AG09319 (cell line): ENCODE data around the gene APEH.

Experiments used
- DNase-seq: peaks from one replicate; pipeline ENCODE4 v3.0.0-alpha.2; 2010; ENCODE audit warnings: low read depth; ENCODE audit errors: extremely low read depth
- CTCF ChIP-seq: IDR thresholded peaks from 2 replicates; pipeline ENCODE4 v1.5.1; 2011; ENCODE audit warnings: low read depth, mild to moderate bottlenecking, inconsistent platforms, low read length, moderate library complexity

APEH gene

GRCh38 chr3:49718858-49719213, 44.7 kb downstream of the APEH start:
- TF ChIP-seq CTCF: no peak
- DNase-seq: no peak

DNA sequence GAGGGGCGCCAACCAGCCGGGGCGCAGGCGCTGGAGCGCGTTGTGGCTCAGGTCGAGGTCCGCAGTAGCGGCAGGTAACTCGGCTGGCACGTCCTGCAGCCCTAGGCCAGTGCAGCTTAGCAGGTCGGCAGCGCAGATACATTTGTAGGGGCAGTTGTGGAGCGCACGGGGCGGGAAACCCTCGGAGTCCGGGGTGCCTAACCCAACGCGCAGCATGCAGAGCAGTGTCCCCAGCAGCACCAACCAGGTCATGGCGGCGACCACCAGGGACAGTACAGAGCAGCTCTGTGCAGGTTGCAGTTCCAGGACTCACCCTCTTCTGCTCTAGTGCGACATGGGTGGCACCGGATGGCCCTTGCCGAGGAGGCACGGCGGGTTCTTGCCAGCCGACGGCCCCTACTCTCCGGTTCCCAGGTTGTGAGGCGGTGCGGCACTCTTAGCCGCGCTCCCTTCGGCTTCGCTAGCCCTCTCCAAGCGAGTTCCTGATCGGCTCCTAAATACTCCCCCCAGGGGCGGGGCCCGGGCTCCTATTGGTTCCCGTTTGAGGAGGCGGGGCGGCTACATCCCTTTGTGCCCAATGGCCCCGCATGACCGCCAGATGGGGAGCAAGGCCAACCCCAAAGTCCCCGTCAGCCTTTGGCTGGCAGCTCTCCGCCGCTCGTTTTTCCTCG, 45.2 kb downstream of the APEH start, which contains the start of gene AMIGO3:
Gene AMIGO3 (minus strand): TSS at position 471 of the 671 bp plus-strand sequence. CDS start 219 bp downstream, at position 252.
- peak; percentile 47 for TF ChIP-seq CTCF
- DNase-seq: peak; percentile 71

DNA sequence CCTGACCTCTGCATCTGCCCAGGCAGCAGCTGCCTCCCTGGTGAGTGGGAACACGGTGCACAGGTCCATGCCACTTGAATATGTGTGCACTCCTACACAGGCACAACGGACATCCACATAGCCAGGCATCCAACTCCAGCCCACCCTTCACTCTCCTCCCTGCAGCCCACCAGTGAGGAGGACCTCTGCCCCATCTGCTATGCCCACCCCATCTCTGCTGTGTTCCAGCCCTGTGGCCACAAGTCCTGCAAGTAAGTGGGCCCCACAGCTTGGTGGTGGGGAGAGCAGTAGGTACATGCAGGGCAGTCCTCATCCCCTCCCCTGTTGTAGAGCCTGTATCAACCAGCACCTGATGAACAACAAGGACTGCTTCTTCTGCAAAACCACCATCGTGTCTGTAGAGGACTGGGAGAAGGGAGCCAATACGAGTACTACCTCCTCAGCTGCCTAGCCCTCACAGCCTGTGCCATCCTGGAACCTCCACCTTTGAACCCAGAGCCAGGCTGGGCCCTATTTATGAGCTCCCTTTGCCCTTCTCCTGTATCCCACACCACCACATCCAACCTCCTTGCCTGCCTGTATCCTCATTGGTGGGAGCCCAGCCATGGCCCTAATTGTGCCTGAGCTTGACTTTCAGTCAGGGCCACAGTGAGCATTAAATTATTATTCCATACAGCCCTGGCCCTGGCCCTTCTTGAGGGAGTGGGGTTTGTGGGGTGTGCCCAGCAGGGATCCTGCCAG, 46.9 kb downstream of the APEH start:
- no peak for TF ChIP-seq CTCF
- DNase-seq: no peak

DNA sequence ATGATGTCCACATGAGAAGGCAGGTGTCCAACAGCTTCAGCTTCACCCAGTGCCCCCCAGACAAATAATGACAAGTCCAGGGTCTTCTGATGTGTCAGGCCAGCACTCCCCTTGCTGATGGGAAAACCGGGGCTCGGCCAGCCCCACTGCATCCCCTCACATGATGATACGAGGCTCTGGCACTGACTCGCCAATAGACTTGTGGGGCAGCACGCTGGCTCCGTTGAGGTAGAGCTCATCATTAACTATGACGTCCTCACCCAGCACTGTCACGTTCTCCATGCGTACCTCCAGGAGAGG, 47.4 kb downstream of the APEH start:
- TF ChIP-seq CTCF: no peak
- DNase-seq: no peak

- TF ChIP-seq CTCF: no peak
- DNase-seq: no peak
Measured at GRCh38 chr3:49721896-49722781, 48.0 kb downstream of the APEH start.

DNA sequence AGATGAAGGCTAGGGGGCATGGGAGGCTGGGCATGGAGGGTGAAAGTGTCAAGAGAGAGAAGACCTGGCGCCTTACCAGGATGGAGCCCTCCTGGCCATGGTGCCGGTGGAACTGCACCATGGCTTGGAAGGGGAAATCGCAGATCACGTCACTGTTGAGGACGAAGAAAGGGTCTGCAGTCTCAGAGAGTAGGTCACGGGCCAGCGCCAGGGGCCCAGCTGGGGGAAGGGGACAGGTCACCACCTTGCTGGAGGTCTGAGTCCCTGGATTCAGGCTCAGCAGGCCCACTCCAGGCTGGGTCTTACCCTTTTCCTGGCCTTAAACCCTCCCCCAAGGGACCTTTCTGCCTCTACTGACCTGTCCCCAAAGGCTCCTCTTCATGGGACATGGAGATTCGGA, 48.7 kb downstream of the APEH start:
- no peak for TF ChIP-seq CTCF

DNA sequence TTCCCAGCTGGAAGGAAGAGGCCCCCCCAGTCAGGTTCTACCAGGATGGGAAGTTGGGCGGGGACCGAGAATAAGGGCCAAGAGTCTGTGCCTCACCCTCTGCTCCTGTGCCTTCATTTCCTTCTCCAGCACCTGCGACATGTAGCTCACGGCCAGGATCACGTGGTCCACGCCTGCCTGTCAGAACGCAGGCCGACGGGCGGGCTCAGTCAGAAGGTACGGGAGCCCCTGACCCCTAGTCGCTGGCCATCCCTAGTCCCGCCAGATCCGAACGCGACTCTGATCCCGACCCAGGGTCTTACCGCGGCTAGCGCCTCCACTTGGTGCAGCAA, 49.1 kb downstream of the APEH start:
- no peak for DNase-seq

More for the DNA sequence above, 48.7 kb downstream of the APEH start:
- no peak for DNase-seq

More for the DNA sequence above, 49.1 kb downstream of the APEH start:
- no peak for TF ChIP-seq CTCF
